CMK (cell line): ENCODE data around the gene PRG2.
"Not testable (repeated sequence)": the region's sequence is repeated elsewhere in the genome, so short reads cannot be mapped to it uniquely, and the experiment has no call there.

Experiments used
- DNase-seq: peaks from one replicate; pipeline ENCODE4 v3.0.0-alpha.2; 2010; ENCODE audit warnings: low read depth

PRG2 gene

DNA sequence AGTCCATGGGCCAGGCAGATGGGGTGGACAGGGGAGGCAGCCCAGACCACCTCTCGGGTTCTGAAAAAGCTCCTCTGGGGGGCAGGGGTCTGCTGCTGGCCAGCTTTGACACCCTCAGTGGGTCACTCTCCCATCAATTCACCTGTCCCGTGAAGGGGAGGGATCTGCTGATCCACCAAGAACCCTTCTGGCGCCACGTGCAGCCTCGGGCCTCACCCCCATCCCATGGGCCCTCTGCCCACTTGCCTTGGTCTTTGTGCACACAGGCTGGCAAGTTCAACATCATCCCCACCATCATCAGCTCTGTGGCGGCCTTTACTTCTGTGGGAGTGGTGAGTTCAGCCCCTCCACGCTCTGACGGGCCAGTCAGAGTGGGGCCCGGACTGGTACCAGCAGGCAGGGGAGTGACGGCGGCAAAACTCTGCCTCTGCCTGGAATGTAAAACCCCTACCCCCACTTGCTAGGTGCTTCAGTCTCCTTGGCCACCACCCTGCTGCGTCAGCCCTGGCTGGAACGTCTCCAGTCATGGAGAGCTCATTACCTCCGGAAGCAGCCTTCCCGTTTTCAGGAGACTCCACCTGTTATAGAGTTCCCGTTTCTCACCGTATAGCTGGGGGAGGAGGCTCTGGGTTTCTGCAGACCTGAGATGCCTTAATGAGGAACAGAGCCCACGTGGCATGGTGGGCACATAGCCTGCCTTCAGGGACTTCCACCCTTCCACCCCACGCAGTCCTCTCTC, 22.2 kb downstream of the PRG2 start:
- DNase-seq = no peak

DNA sequence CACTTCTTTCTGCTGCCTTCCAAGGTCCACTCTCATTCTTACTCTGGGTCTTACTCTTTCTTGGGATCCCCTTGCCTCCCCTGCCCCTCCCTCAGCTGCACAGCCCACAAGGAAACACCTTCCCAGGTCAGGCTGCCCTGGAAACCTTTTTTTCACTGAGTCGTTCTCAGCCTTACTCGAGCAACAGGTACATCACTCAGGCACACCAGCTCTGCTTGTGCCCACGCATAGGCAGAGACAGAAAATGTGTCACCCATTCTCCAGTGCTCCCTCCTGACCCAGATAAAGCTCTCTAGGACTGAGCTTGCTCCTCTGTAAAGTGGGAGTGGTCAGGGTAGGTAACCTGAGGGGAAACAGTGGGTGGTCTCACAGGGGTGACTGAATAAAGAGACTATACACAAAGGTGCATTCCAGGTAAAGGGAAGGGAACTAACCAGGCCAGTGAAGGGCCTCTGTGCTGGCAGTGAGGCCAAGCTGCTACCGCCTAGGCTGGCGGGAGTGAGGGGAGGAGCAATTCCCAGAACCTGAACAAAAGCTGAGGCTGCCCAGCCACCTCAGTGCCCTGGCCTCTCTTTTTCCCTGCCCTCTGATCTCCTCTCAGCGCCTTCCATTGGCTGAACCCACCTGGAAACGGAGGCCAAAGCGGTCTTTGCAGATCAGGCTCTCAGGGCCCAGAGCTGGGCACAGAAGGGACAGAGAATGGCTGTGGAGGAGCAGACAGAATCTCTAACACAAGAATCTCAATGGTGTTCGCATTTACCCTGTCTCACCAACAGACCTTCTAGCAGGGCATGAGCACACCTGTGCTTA, 25.4 kb downstream of the PRG2 start:
- no peak for DNase-seq

DNA sequence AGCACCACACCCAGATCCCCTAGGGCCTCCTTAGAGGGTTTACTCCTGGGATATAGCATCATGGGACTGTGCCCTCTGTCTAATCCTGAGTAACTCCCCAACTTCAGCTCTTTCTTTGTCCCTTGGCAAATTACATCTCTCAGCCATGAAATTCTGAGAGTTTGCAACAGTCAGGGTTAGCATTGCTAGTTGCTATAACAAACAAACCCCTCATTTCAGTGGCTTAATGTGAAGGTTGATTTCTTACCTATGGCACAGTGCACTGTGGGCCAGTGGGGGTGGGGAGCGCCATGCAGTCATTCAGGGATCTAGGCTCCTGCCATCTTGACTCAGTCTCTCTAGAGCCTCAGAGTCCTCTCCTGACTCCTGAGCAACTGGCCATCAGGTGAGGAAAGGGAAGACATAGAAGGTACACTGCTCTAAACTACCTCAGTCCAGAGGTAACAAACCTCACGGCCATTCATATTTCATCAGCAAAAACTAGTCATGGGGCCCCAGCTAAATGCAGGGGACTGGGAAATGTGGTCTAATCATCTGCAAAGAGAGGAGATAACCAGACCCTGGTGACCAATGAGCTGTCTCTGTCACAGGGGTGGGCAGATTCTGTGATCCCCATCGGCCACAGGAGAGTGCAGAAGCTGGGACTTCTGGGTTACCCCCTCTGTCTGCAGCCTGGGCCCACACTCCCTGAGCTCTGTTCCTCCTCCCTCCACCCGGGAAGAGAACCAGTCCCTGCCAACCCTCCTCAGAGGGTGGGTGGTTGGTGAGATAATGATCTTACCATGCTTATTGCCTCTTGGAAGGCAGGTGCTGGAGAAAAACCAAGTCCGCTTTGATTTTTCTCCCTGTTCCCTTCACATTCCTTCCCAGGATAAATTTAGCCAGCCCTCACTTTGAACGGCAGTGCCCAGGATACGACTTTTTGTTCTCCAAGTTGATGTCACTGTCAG, 27.0 kb downstream of the PRG2 start:
- DNase-seq = no peak

DNA sequence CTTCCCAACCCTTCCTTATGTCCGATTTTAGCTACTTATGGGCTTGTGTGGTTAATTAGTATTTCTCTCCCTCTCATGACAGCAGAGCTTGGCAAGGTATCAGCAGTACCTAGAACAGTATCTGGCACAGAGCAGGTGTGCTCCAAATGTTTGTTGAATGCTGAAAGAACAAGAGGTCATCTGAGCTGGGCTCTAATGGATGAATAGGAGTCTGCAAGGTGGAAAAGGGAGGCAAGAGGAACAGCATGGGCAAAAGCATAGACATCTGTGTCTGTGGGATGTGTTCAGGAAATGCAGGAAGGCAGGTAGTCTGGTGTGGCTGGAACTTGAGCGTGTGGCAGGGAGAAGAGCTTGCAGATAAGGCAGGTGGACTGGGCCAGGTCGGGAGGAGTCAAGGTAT, 28.5 kb downstream of the PRG2 start:
- no peak for DNase-seq

DNA sequence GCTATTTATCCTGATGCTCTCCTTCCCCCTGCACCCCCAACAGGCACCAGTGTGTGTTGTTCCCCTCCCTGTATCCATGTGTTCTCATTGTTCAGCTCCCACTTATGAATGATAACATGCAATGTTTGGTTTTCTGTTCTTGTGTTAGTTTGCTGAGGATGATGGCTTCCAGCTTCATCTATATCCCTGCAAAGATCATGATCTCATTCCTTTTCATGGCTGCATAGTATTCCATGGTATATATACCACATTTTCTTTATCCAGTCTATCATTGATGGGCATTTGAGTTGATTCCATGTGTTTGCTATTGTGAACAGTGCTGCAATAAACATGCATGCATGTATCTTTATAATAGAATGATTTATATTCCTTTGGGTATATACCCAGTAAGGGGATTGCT, 29.0 kb downstream of the PRG2 start:
- not testable (repeated sequence) for DNase-seq

DNA sequence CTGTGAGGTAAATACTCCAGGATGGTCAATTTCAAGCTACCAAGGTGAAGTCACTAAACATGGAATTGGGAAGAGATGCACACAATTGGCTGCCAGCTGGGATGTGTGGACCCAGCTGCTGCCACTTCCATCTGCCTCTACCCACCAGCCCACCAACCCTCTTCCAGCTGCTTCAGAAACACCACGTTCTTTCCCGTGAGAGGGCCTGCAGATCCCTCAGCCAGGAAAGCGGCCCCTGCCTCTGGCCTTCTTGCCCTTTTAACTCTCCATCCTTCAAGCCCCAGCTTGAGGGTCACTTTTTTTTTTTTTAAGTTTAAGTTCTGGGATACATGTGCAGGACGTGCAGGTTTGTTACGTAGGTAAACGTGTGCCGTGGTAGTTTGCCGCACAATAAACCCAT, 29.5 kb downstream of the PRG2 start:
- DNase-seq = no peak

DNA sequence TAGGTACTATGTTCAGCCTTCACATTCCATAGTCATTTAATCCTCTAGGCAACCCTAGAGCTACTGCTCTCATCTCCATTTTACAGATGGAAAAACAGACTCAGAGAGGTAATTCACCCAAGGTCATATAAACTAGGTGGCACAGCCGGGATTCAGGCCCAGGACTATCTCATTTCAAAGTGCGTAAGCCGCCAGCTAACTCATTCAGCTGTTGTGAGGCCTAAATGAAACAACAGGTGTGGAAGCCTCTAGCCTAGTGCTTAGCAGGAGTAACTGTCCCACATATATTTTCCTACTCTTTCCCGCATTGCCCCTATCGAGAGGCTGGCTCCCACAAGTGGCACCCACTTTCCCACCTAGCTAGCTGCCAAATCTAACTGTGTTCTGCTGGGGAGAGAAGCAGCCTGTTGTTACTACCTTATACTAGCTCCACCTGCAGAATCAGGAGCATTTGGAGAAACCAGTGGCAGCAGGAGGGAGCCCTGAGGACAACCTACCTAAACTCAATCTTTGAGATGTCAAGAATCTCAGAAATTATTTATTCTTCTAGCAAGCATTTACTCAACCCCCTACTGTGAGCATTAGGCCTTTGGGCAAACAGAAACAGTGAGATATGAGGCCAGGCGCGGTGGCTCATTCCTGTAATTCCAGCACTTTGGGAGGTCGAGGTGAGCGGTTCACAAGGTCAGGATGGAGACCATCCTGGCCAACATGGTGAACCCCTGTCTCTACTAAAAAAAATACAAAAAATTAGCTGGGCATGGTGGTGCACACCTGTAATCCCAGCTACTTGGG, 30.4 kb downstream of the PRG2 start:
- no peak for DNase-seq

DNA sequence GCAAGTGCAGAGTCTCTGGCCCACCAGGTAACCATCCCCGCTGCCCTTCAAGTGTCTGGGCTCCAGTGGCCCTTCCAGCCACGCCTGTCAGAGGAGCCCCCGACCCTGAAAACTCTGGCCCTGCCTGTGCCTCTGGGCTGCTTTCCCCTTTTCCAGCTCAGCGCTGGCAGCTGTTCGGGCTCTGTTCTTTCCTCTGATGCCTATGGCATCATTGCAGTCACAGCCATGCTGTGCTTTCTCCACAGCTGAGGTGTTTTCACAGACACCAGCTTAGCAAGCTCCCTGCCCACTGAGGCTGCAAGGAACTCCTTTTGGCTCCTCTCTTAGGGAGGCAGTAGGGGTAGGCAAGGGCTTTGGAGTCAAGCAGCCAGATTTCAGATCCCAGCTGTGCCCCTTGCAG, 31.1 kb downstream of the PRG2 start:
- DNase-seq = no peak

DNA sequence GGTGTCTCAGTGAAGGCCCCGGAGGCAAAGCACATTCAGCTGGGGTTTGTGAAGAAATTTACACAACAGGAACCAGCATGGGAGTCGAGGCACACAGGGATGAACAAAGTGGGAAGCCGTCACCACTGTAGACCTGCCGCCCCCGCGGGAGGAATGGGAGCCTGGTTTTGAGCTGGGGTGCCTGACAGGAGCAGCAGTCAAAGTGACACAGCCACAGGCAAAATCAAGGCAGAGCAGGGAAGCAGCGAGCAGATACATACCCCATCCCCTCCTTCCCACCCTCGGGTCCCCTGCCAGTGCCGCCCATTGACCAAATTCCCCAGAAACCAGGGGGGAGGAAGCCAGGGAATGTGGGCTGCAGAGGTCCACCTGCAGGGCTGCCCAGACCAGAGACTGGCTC, 31.5 kb downstream of the PRG2 start:
- no peak for DNase-seq

DNA sequence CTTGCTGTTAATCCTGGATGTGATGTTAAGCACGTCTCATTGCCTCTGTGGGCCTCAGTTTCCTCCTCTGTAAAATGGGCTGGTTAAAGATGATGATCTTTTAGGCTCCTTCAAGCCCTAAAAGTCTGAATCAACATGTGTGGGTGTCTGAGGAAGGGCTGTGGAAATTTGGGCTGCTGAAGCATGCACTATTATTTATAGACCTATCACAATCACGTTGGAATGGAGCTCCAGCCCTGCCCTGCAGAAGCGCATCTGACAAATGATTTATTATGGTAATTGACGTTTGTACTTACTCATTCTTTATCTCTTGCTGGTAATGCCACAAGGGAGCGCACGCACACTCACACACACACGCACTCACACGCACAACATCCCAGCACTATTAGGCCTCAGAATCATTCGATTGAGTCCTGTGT, 31.9 kb downstream of the PRG2 start:
- DNase-seq = no peak

DNA sequence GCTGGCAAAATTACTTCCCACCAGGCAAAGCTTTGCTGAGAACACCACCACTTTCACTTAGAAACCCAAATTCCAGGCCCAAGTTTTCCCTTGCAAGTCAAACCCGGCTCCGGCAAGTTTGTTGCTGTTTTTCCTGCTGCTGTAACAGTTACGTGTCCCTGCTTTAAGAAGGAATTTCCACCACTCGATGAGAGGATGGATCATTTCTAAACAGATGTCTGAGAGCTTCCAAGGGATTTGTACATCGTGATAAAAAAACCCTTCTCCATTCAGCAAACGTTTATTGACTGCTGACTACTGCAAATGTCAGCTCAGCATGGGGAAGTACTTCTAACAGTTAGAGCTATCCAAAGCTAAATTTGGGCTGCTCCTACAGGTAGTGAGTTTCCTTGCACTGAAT, 32.6 kb downstream of the PRG2 start:
- DNase-seq = no peak

DNA sequence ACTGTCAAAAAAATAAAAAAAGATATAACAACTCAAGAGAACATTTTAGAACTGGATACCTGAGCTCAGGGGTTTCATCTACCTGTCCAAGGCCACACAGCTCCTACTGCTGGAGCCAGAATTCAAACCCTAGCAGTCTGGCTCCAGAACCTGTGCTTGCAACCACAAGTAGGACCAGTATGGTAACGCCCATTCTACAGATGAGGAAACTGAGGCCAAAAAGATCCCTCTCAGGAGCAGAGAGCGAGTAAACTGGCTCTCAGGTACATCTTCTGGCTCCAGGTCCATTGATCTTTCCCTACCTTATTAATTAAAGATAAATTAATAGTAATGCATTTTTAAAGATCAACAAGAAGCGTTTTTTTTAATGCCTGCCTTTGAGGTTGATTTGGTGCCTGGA, 33.1 kb downstream of the PRG2 start:
- DNase-seq = no peak

DNA sequence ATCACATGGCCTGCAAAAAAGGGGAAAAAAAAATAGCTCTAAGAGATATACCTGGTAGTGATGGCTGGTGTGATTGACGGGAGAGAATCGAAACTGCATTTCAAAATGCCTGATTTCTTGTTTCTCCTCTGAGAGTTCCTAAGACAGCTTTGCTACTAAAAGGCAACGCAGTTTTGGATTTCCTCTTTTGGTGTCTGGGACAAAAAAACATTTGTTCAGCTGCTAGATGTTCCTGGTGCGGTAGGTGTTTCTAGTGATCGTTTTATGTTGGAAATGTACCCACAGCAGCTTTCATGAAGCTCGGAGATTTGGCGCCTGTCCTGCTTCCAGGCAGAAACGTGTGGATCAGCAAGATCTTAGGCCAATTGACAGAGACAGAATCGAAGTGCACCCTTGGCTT, 34.2 kb downstream of the PRG2 start:
- no peak for DNase-seq

DNA sequence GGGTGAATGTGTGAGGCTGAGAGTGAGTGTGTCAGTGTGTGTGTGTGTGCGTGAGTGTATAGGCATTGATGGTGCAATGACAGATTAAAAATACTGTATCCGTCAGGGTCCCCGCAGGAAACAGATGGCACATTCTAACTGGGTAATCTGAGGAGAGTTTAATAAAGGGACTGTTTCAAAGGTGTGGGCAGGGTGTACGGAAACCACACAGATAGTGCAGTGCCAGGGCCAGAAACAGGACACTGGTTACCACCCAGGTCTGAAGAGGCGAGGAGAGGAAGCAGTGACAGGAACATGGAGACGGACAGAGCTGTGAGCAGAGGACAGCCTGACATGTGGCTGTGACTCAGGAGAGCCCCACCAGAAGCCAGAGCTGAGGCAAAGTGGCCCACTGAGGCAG, 35.8 kb downstream of the PRG2 start:
- peak; percentile 66 for DNase-seq

DNA sequence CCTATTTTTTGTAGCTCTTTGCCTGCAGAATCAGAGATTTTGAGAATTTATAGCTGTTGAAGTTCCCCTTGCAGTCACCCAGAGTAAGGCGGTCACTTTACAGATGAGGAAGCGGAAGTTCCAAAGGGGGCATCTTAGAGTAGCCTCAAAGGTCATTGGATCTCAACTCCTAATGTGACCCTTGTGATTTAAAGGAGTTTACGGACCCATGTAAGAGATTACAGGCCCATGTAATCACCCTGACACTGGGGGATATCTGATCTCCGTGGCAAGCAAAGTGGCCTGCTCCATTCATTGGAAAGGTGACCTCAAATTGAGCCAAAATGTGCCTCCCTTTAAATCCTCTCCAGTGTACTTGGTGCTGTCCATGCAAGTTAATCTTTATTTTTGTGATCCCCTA, 36.6 kb downstream of the PRG2 start:
- DNase-seq = no peak

DNA sequence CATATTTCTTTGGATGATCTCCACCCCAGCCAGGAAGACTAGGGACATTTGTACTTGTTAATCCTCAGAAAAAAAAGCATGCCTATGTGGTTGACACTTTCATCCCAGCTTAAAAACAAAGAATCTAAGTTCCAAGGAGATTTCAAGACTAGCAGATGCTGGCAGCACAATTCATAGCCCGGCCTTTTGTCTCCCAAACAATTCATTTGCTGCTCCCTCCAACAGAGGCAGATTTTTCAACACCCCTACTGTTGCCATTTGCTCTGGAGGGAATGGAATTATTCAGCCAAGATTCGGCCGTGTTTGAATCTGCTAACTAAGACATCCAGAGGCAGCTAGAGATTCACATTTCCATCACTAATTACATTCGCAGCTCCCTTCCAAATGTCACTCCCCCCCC, 37.0 kb downstream of the PRG2 start:
- DNase-seq = no peak

DNA sequence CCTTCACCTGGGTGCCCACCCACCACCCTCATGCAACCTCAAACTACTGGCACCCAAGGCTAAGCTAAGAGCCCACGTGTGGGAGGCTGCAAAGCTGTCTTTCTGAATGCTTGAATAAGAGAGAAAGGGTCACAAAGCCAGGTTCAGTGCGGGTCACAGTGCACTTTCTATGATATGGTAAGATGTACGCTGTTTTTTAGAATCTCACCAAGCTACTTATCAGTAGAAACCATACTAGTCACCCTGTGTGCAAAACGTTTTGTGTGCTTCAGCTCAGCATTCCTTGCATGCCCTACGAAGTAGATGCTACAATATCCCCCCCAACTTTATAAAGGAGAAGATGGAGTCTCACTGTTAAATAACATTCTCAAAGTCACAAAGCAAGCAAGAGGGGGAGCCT, 37.4 kb downstream of the PRG2 start:
- DNase-seq = no peak

DNA sequence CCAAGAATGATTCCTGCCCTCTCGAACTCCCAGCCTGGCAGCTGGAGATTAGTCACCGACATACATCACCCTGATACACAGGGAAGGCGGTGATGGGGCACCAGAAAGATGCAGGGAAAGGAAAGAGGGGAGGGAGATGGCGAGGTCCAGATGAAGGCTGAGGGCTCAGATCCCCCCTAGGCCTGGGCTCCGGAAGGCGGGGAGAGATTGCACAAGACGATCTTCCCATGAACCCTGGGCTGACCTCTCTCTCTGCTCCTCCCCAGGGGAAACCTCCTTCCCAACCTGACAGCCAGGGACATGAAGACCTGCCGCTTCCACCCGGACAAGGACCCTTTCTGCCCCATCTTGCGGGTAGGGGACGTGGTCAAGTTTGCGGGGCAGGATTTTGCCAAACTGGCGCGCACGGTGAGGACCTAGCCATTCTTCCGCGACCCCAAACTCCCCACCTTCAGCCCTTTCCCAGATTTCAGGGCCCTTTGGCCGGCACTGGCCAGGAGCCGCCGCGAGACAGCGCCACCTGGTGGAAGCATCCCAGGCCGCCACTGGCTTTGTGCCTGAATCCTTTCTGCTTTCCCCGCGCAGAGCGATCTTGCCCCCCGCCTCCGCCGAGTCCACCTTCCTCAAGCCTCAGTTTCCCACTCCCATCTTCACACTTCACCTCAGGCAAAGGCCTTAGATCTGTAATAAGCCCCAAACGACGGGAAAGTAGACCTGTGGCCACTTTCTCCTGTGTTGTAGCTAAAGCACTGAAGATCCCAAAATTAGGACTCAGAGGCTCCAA, 40.8 kb downstream of the PRG2 start:
- DNase-seq = no peak

DNA sequence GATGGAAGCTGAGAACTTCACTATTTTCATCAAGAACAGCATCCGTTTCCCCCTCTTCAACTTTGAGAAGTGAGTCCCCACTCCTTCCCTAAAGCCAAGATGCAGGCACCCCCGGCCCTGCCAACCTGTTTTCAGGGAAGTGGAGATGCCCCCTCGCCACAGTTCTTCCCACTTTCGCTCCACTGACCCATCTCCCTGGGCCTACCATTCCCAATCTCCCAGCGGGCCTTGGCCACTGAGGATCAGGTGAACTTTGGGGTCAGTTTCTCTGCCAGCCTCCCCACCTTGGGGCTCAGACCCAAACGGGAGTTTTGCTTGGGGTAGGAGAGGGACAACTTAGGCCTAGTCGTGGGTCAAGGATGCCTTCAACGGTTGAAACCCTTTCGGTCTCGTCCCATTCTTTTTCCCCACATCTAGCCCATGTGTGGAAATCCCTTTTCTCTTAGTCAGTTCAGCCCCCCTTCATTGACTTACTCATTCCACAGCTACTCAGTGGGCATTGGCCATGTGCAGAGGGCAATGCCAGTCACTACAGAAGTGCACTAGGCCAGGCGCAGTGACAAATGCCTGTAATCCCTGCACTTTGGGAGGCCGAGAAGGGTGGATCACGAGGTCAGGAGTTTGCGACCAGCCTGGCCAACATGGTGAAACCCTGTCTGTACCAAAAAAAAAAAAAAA, 41.7 kb downstream of the PRG2 start:
- no peak for DNase-seq

DNA sequence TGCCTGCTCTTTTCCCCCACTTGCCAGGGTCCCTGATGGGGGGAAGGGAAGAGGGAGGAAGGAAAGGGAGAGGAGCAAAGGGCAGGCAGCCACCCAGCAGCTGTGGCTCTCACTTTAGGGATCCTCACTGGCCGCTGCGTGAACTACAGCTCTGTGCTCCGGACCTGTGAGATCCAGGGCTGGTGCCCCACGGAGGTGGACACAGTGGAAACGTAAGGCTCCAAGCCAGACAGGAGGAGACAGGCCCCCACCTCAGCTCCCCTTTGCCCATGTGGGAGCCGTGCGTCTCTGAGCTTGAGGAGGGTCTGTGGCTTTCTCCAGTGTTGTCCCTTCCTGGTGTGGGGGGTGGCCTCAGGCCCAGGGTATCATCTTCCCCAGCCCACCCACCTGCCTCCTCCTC, 42.4 kb downstream of the PRG2 start:
- DNase-seq = no peak
